NCI-H1417 (cell line): ENCODE results near the gene HDAC11.
A peak's percentile ranks its signal among the peaks of the same experiment; 100 is the strongest.

ENCODE experiments used
- DNase-seq, 3 experiments: peaks; one replicate each; lab custom pipeline; 2025; lab: John Stamatoyannopoulos, UW

Gene HDAC11

DNA sequence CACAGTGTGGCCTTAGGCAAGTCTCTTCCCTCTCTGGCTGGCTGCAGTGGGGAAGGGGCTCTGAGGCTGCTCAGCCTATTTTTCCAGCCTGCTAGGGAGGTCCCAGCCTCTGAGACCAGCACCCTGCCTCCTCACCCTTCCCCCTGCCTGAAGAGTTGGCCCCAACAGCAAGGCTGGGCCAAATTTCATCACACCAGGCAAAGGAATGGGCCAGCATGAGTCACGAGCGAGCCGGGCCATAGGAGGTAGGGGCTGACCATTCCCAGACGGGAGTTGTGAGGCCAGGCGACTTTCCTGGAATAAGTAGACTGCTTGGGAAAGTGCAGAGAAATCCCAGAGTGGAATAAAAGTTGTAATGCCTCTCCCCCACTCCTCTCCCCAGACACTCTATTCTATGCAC is 63.1 kb downstream of the HDAC11 start:
- no peak for DNase-seq

DNA sequence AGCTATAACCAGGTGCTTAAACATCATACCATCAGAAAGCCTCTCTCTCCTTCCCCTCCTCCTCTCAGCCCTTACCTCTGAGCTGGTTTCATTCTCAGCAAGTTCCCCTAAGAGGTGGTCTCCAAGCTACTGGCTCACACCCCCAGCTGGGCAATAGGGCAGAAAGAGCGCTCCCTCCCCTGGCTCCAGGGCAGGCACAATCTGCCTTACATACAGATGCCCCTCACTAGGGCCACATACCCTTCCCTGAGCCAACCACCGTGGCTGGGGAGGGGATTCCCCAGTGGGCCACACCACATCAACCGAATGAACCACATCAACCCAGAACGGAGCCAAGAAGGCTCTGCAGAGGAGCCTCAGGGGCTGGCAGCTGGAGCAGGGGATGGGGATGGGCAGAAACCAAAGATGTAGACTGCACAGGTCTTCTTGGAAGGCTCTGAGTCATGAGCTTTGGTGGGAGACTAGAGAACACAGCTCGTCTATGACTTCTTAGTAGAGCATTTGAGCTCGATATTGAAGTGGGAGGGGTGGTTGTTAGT is 64.3 kb downstream of the HDAC11 start:
- DNase-seq, result no peak

DNA sequence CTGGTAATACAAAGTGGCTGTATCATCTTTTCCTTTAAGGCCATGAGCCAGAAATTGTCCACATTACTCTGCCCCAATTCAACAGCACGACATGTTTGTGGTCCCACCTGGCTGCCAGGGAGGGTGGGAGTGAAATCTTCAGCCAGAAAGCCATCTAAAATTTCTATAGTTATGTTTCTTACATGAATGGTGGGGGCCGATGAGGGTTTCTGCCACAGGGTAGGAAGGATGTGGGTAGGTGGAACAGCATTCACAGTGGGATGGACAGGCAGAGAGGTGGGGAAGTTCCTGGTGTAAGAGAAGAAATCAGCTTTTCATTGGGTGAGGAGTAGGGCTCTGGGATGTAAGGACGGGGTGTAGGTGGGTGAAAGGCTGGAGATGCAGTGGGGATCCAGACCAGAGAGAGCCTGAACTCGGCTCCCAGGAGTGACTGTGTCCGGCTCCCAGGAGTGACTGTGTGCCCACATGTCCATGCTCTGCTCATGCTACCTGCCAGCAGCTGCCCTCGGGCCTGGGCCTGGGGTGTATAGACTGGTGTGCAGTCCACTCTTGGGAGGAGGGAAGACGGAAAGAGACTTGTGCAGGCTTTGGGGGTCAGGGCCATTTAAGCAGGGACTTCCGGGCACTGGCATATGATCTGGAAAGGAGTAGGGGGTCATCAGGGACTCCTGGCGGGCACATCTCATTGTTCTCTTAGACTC is 65.0 kb downstream of the HDAC11 start:
- DNase-seq, result no peak

DNA sequence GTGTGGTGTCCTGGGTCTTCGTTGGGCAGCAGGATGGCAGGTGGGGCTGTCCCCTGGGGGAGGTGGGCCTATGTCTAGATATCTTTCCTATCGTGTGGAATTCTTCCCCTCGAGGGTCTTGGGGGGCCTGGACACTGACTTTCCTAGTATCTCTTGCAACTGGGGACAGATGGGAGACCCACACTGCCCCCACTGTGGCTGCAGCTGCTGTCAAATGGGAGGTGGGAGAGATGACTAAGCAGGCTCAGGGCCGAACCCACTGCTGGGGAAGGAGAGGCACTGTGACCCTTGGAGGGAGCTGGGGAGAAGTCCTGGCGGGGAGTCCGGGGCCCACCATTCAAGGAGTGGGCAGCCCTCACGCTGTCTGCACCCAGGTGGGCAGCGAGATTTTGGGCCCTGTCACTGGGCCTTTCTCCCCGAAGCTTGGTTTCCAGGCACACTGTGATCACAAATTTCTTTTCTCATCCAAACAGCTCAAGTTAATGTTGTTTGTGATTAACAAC is 65.9 kb downstream of the HDAC11 start:
- no peak for DNase-seq

DNA sequence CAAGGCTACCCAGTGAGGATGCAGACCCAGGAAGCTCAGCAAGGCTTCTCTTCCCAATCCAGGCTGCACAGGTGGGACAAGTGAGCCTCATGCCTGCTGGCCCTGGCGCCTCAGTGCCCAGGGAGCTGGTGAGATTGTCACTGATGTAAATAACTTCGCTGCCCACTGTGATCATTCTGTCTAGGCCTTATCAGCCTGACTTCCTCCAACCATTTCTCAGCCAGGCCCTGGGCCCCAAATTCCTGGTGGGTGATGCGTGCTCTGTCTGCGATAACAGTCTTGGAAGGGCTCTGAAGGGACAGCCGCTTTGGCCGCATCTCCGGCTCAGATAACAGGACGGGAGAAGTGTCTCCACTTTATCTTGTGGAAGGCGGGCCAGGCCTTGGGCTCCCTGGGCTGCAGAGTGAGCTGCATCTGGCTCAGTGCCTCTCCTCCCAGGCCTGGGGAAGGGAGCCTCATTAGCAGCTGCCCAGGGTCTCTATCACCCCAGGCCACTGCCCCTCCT is 66.6 kb downstream of the HDAC11 start:
- no peak for DNase-seq

DNA sequence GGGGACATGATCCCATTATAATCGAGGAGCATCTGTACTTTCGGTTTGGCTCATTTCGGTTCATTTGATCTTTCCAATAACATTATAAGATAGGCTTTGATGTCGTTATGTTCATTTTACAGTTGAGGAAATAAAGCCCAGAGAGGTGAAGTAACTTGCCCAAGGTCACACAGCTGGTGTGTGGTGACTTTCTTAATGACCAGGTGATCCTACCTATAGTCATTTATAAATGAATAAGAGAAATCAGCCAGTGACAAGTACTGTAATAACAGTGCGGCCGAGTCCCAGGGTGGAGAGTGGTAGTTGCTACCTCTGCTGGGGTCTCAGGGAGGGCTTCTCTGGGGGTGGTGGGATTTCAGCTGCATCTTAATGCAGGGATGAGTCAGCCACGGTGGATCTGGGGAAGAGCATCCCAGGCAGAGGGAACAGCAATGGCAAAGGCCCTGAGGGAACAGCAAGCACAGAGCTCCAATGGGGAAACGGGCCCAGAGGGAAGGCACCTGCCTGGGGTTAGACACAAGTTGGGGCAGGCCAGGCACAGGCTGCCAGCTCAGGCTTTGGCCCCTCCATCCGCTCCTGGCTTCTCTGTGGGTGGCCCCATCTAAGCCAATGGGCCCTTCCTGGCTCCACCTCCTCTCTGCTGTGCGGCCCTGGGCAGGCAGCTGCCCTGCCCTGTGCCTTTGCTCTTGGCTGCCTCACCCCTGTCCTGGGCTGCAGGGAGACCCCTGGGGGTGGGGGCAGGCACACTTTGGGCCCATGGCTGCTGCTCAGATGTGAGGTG is 67.7 kb downstream of the HDAC11 start:
- DNase-seq, result no peak

DNA sequence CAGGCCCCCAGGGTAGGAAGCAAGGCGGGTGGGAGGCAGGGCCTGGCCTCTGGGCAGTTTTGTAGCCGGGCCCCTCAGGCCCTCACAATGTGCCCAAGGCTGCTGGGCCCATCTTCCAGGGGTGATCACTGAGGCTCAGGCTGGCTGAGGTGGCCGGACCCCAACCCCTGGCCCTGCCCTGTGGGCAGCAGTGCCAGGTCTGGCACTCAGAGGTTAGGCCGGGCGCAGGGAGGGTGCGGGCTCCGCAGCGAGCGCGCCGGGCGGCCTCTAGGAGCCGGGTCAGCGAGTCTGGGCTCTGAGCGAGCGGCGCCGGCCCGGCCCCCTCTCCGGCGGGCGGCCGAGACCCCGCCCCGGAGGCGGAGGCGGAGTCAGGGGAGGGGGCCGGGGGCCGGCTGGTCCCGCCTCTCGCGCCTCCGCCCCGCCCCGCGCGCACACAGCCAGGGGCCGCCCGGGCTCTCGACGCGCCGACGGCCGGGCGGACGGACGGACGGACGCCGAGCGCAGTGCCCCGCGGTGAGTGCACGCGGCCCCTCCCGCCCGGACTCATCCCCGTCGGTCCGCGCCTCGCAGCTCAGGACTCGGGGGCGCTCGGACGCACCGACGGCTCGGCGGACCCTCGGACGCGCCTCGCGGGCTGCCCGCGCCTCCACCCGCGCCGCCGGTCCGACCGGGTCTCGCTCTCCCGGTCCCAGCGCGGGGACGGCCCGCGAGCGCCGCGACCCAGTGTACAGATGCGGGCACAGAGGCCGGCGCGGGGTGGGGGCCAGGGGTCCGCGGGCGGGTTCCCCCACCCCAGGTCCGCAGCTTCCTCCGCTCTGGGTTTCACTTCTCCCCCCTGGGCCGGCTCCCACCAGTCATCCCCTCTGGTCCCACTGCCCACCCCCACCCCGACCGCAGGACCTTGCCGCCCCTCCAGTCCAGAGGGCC is 68.9 kb downstream of the HDAC11 start, which contains the start of gene FBLN2:
TSS of gene FBLN2 (plus strand) at position 430 of the 927 bp plus-strand sequence. CDS start 21,231 bp downstream, outside the sequence.
- peak; percentile 19 to 42 (median 40) for DNase-seq

DNA sequence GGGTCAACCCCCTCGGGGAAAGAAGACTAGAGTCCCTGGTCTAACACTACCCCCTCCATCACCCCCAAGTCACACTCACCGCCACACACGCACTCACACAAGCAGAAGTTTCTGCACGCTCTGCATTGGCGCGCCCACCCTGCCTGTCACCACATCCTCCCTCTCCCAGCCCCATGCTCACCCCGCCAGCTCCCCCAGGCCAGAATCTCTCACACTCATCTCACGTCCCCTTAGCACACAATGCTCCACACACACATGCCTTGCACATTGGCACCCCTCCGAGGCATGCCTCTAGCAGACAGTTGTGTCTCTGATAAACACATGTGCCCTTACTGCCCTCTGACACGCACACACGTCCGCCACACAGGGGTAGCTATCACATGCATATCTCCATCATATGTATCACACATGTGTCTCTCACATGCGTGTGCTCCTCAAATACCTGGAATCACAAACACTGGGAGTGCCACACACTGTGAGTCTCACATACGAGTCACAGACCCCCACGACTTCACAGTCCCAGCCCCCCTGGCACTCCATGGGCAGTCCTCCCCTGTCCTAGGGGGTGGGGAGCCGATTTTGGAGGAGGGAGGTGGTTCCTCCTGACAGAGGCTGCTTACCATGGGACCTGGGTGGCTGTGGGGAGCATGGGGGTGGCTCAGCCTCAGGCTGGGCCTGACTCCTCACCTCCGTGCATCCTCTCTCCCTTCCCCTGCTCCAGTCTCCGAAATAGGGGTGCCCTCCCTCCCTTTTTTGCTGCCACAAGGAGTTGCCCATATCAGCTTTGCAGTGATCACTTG is 69.7 kb downstream of the HDAC11 start:
- no peak for DNase-seq

DNA sequence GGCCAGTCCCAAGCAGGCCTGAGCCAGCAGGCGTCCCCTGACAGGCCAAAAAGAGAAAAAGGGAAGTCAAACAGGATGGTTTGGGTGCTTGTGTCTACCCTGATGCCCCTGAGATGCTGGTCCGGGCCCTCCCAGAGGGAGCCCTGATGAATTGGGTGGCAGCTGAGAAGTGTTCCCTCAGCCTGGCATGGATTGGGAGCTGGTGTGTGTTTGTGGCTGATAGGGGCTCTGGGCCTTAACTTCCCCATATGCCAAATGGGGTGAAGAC is 70.3 kb downstream of the HDAC11 start:
- DNase-seq, result no peak

DNA sequence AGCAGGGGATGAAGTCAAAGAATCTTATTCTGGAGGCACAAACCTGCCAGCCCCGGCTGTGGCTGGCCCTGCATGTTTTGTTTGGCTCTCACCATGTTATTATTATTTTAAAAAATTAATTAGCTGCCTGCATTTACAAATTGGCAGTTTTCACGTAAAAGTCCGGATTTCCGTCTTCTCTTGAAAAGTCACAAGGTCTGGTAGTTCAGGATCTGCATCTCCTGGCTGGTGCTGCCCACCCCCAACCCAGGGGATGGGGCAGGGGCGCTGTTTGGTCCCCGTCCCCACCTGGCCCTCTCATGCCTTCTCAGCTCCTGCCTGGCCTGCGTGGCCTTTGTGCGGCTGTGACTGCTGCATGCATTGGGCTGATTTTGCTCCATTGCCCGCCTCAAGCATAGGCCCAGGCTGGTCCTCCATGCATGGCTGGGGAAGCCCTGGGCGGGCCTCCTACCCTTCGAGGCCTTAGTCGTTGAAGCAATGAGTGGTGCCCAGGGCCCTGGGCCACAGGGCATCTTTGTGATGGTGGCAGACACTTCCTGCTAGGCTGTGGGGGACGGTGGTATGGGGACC is 70.8 kb downstream of the HDAC11 start:
- no peak for DNase-seq

DNA sequence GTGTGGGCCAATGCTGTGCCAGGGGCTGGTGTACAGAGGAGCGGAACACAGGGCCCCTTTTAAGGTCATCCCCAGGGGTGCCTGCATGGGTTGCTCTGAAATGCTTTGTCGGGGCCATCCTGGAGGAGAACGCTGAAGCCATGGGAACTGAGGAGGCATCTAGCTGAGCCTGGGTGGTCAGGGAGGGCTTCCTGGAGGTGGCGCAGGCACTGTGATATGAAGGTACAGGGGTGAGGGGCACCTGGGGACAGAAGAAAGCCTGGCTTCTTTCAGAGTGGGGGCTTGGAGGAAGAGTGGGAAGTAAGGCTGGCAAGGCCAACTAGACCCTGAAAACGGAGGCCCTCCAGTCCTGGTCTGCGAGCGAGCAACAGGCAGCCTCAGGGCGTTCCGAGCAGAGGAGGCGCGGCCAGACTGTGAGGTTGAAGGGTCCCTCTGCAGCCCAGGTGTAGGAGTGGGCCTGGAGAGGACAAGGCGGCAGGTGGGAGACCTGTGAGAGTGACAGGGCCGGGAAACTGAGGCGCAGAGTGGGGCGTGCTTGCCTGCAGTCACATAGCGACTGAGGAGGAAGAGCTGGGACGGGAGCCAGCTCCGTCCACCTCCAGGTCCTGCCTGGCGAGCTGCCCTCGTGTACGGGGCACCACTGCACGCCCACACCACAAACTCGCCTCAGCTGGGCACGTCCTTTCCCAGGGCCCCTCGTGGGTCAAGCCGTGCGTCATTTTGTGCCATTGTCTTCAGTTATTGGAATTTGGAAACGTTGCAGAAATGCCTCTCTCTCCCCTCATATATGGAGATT is 72.9 kb downstream of the HDAC11 start:
- no peak for DNase-seq

DNA sequence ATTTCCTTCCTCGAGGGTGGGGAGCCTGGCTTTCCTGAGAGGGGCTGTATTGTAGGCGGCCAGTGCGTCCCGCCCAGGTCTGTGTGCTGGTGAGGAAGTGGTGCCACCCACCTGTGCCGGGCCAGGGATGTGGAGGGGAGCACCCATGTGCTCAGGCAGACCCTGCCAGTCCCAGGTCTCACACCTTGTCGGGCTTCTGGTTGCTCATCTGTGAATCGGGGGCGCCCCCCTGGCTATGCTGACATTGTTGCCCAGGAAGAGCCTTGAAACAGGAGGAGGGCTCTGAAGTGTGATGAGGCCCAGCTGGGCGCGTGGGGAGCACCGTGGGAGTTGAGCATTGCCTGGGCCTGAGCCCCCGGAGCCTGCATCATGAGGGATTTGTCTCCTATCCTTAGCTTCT is 73.6 kb downstream of the HDAC11 start:
- DNase-seq, result no peak

DNA sequence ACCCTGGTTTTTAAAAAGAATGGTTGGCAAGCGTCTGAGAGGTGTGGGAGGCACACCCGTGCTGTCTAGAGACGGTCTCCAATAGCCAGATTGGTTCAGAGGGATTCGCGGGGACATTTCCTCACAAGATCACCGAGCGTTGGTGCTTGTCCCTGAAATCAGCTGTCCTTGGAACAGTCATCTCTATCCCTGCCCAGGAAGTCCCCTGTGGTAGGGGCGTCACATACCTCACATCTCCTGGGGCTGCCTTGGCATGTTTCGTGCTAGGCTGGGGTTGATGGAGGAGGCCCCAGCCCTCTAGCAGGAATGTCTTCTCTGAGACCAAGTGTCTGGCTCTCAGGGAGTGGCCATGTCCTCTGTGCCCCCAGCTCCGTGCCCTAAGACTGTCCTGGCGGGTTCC is 75.6 kb downstream of the HDAC11 start:
- DNase-seq, result no peak
